Uterus (tissue), 2 donors: ENCODE results near the gene STARD10.

Experiments
- CTCF ChIP-seq, 4 experiments: fragments of 200-600 bp in 2 of 4; fragments of 450-650 bp in 2 of 4; sonication (generic) in 2 of 4; IDR thresholded peaks; one replicate each; pipeline ENCODE4 v1.5.1; 2016 to 2019; ENCODE audit warnings: antibody characterized with exemption in 4 of 4, mild to moderate bottlenecking in 2 of 4, moderate library complexity in 1 of 4
- POLR2A ChIP-seq, 2 donors: fragments of 450-650 bp; IDR thresholded peaks; one replicate each; pipeline ENCODE4 v1.6.1; 2016; ENCODE audit warnings: antibody characterized with exemption in 2 of 2, mild to moderate bottlenecking in 1 of 2, moderate library complexity in 1 of 2

DNA sequence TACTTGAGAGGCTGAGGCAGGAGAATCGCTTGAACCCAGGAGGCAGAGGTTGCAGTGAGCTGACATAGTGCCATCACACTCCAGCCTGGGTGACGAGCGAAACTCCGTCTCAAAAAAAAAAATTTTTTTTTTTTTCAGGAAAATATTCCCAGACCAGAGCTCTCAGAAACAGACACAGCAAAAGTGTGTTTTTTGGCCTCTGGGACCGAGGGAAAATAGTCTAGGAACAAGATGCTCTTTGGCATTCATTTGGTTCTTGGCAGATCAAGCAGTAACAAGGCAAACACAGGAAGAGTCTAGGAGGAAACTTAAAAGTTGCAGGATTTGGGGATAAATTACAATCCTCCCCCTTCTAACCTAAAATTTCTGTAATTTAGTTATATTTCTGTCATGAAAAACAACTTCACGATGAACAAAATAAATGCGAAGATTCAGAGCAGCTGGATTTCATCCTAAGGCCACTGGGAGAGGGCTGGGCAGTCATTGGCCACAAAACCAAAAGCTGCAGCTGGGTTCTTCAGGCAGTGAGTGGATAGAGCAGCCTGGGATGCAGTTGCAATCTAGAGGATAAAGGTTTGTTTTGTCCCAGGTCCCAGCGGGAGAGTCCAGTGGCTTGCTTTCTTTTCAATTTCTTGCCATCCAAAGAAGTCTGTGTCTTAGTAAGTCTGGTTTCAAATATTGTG, 40.1 kb upstream of the STARD10 start:
- no peak for TF ChIP-seq CTCF (IDR thresholded peaks at IDR 0.05)
- no peak for TF ChIP-seq POLR2A (IDR thresholded peaks at IDR 0.05)
